Osteocyte (in vitro differentiated cells): Measurements from ENCODE around the gene TRNAU1AP. TPM values are rescaled to one million over a fixed set of nuclear protein-coding genes. Genes with fewer than 3 reads are reported as not detected.
A peak's percentile ranks its signal among the peaks of the same experiment; 100 is the strongest.
"Not testable (repeated sequence)": the region's sequence is repeated elsewhere in the genome, so short reads cannot be mapped to it uniquely, and the experiment has no call there.

Experiments used
- DNase-seq: peaks from one replicate; pipeline ENCODE4 v3.0.0; 2021; ENCODE audit warnings: mixed read lengths; ENCODE audit not compliant: unreplicated experiment; ENCODE audit errors: extremely low spot score
- H3K27ac Mint-ChIP-seq: one replicate; pipeline ENCODE4 v1.8.0; 2021; ENCODE audit warnings: mild to moderate bottlenecking, mixed read lengths; ENCODE audit not compliant: unreplicated experiment
- H3K27me3 Mint-ChIP-seq: one replicate; pipeline ENCODE4 v1.8.0; 2021; ENCODE audit warnings: mixed read lengths; ENCODE audit not compliant: unreplicated experiment
- H3K36me3 Mint-ChIP-seq: one replicate; pipeline ENCODE4 v1.8.0; 2021; ENCODE audit warnings: mixed read lengths; ENCODE audit not compliant: unreplicated experiment
- H3K4me1 Mint-ChIP-seq: one replicate; pipeline ENCODE4 v1.8.0; 2021; ENCODE audit warnings: mixed read lengths; ENCODE audit not compliant: unreplicated experiment
- H3K4me3 Mint-ChIP-seq: one replicate; pipeline ENCODE4 v1.8.0; 2021; ENCODE audit warnings: mild to moderate bottlenecking, moderate library complexity, mixed read lengths; ENCODE audit not compliant: unreplicated experiment
- H3K9me3 Mint-ChIP-seq: one replicate; pipeline ENCODE4 v1.8.0; 2021; ENCODE audit warnings: mixed read lengths; ENCODE audit not compliant: unreplicated experiment
- CTCF ChIP-seq: fragments of 200-600 bp; sonication (generic); IDR thresholded peaks from 2 replicates; pipeline ENCODE4 v1.5.0; 2021; ENCODE audit warnings: antibody characterized with exemption, mild to moderate bottlenecking, moderate library complexity
- total RNA-seq: library from RNA; stranded (reverse); gene quantifications from 2 replicates; pipeline ENCODE4 v1.2.1, GENCODE V29; 2021

TRNAU1AP gene
- total RNA-seq, 1 donor from 2014 or later, result 23.3 TPM

GRCh38 chr1:28518000-28518744, 34.7 kb upstream of the TRNAU1AP start:
- no peaks in the 10 kb centered on the region for H3K9me3 Mint-ChIP-seq
- H3K4me3 Mint-ChIP-seq, result peak overlapping the region; percentile 80
- peaks cover 4% of the 10 kb centered on the region for H3K36me3 Mint-ChIP-seq
- peaks cover 26% of the 10 kb centered on the region for H3K4me1 Mint-ChIP-seq
- peak; percentile 98 for TF ChIP-seq CTCF
- peak; percentile 96 for DNase-seq
- peak overlapping the region; percentile 69 for H3K27ac Mint-ChIP-seq
- H3K27me3 Mint-ChIP-seq, result no peaks in the 10 kb centered on the region

GRCh38 chr1:28518745-28519341, 34.0 kb upstream of the TRNAU1AP start:
- Mint-ChIP-seq H3K4me1 (peaks cover 26% of the 10 kb centered on the region), H3K9me3 (no peaks in the 10 kb centered on the region)

GRCh38 chr1:28519946-28520725, 32.7 kb upstream of the TRNAU1AP start:
- peak overlapping the region; percentile 40 for H3K4me3 Mint-ChIP-seq
- peaks cover 1% of the 10 kb centered on the region for H3K36me3 Mint-ChIP-seq
- peaks cover 26% of the 10 kb centered on the region for H3K4me1 Mint-ChIP-seq
- H3K27me3 Mint-ChIP-seq, result no peaks in the 10 kb centered on the region
- H3K9me3 Mint-ChIP-seq, result no peaks in the 10 kb centered on the region
- DNase-seq, result no peak
- no peak for TF ChIP-seq CTCF
- H3K27ac Mint-ChIP-seq, result no peak overlapping the region

More at GRCh38 chr1:28518745-28519341, 34.0 kb upstream of the TRNAU1AP start:
- peak overlapping the region; percentile 79 for H3K4me3 Mint-ChIP-seq
- H3K36me3 Mint-ChIP-seq, result peaks cover 4% of the 10 kb centered on the region
- peak overlapping the region; percentile 47 for H3K27ac Mint-ChIP-seq
- no peaks in the 10 kb centered on the region for H3K27me3 Mint-ChIP-seq
- TF ChIP-seq CTCF, result no peak
- DNase-seq, result no peak

GRCh38 chr1:28520796-28521195, 32.1 kb upstream of the TRNAU1AP start:
- H3K4me1 Mint-ChIP-seq, result peaks cover 26% of the 10 kb centered on the region
- not testable (repeated sequence) for H3K4me3 Mint-ChIP-seq, H3K36me3 Mint-ChIP-seq, H3K27me3 Mint-ChIP-seq, H3K27ac Mint-ChIP-seq, H3K9me3 Mint-ChIP-seq, DNase-seq

GRCh38 chr1:28521502-28522164, 31.3 kb upstream of the TRNAU1AP start:
- DNase-seq, result no peak
- no peak overlapping the region for H3K4me3 Mint-ChIP-seq
- H3K27me3 Mint-ChIP-seq, result no peaks in the 10 kb centered on the region
- H3K27ac Mint-ChIP-seq, result peak overlapping the region; percentile 8
- peaks cover 1% of the 10 kb centered on the region for H3K36me3 Mint-ChIP-seq
- H3K9me3 Mint-ChIP-seq, result no peaks in the 10 kb centered on the region
- no peak for TF ChIP-seq CTCF
- peaks cover 24% of the 10 kb centered on the region for H3K4me1 Mint-ChIP-seq

GRCh38 chr1:28522537-28522936, 30.3 kb upstream of the TRNAU1AP start:
- DNase-seq, H3K4me3 Mint-ChIP-seq, H3K9me3 Mint-ChIP-seq, H3K27me3 Mint-ChIP-seq, H3K27ac Mint-ChIP-seq, H3K36me3 Mint-ChIP-seq: not testable (repeated sequence)
- peaks cover 19% of the 10 kb centered on the region for H3K4me1 Mint-ChIP-seq

GRCh38 chr1:28525002-28525642, 27.8 kb upstream of the TRNAU1AP start:
- not testable (repeated sequence) for H3K9me3 Mint-ChIP-seq, H3K27me3 Mint-ChIP-seq, H3K36me3 Mint-ChIP-seq, H3K4me1 Mint-ChIP-seq, H3K4me3 Mint-ChIP-seq, DNase-seq, H3K27ac Mint-ChIP-seq
